ENCODE measurements around the gene VPS54. TPM values are rescaled to one million over a fixed set of nuclear protein-coding genes. Genes with fewer than 3 reads are reported as not detected.

Gene VPS54
- total and polyA plus RNA-seq, 9 of the 15 experiments (the other 6 are each of a cell fraction or from before 2014, with no cell fraction given), result 4.9 to 23.2 (median 13.2) TPM

- TF ChIP-seq TCF3 (CRISPR knock-in tag; IDR thresholded peaks at IDR 0.05) (peak; percentile 51), CREB1 (IDR thresholded peaks at IDR 0.05) (0 out of 2 replicates have a peak, but pooled peaks have one; percentile 14), CREB1 (CRISPR knock-in tag; IDR thresholded peaks at IDR 0.05) (no peak), U2AF2 (optimal IDR thresholded peaks at IDR 0.05; ENCODE audit: low read depth, low read length) (no peak), ZMIZ1 (IDR thresholded peaks at IDR 0.05; ENCODE audit: low read depth in 2 of 2, low read length in 2 of 2) (no peak), NCOR1 (IDR thresholded peaks at IDR 0.05) (0 out of 2 replicates have a peak, but pooled peaks have one; percentile 9), CGGBP1 (CRISPR knock-in tag; IDR thresholded peaks at IDR 0.05) (no peak), ZNF354B (CRISPR knock-in tag; IDR thresholded peaks at IDR 0.05) (no peak), FOXJ2 (tag; IDR thresholded peaks at IDR 0.05) (no peak), TAL1 (IDR thresholded peaks at IDR 0.05) (peak; percentile 24; the same call in 1 of the 2 replicates), ZNF263 (CRISPR knock-in tag; IDR thresholded peaks at IDR 0.05; ENCODE audit: borderline replicate concordance) (no peak), ZNF586 (CRISPR knock-in tag; conservative IDR thresholded peaks at IDR 0.05) (no peak), ZNF668 (CRISPR knock-in tag; IDR thresholded peaks at IDR 0.05) (no peak), KDM2B (CRISPR knock-in tag; IDR thresholded peaks at IDR 0.05) (no peak), HDAC1 (IDR thresholded peaks at IDR 0.05) (peak in 1 of 2 experiments; percentile 32; a peak in 1 of 4 replicates), ZNF384 (IDR thresholded peaks at IDR 0.05; ENCODE audit: low read depth, low read length) (0 out of 2 replicates have a peak, but pooled peaks have one; percentile 14), NBN (IDR thresholded peaks at IDR 0.05; ENCODE audit: low read depth) (no peak), SMAD2 (IDR thresholded peaks at IDR 0.05; ENCODE audit: low read depth, low read length) (no peak), SMAD4 (CRISPR knock-in tag; conservative IDR thresholded peaks at IDR 0.05) (0 out of 2 replicates have a peak, but pooled peaks have one; percentile 16), RBM34 (IDR thresholded peaks at IDR 0.05; ENCODE audit: borderline replicate concordance, insufficient read depth, low read length) (no peak), DPF2 (IDR thresholded peaks at IDR 0.05) (peak; percentile 57; the same call in 1 of the 2 replicates), NR2C2 (CRISPR knock-in tag; IDR thresholded peaks at IDR 0.05) (no peak), NR2C2 (tag; IDR thresholded peaks at IDR 0.05) (peak; percentile 63), SNRNP70 (optimal IDR thresholded peaks at IDR 0.05; ENCODE audit: low read depth, low read length) (no peak), CXXC5 (CRISPR knock-in tag; IDR thresholded peaks at IDR 0.05) (peak; percentile 79), MEIS2 (IDR thresholded peaks at IDR 0.05; ENCODE audit: partially characterized antibody) (peak; percentile 96), HDAC2 (IDR thresholded peaks at IDR 0.05) (0 out of 2 replicates have a peak, but pooled peaks have one; percentile 24), FOS (IDR thresholded peaks at IDR 0.05; ENCODE audit: extremely low read depth, insufficient read length) (no peak)
These were observed 176.8 kb downstream of the VPS54 start (continued) for GRCh38 chr2:63842149-63843061.

Data from K562 (cell line).